ENCODE data around the gene REEP6.

REEP6 gene

DNA sequence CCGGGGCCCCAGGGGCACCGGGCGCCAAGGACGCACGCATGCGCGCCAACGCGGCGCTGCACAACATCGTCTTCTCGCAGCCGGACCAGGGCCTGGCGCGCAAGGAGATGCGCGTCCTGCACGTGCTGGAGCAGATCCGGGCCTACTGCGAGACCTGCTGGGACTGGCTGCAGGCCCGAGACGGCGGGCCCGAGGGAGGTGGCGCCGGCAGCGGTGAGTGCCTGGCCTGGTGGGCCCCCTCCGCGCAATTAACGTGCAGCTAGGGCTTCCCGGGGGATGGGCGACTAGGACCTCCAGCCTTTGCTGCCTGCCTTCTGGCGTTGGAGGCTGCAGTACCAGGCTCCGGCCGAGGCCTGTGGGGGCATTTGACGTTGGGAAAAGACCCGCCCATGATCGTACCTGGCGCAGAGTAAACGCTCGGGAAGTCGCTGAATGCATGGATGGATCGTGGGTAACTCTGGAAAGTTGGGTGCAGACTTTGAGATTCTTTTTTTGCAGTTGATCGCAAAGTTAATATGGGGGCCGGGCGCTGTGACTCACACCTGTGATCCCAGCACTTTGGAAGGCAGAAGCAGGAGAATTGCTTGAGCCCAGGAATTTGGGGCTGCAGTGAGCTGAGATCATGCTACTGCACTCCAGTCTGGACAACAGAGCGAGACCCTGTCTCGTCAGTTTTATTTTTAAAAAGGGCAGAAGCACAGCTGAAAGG is 33.8 kb upstream of the REEP6 start:
- no peak for DNase-seq

DNA sequence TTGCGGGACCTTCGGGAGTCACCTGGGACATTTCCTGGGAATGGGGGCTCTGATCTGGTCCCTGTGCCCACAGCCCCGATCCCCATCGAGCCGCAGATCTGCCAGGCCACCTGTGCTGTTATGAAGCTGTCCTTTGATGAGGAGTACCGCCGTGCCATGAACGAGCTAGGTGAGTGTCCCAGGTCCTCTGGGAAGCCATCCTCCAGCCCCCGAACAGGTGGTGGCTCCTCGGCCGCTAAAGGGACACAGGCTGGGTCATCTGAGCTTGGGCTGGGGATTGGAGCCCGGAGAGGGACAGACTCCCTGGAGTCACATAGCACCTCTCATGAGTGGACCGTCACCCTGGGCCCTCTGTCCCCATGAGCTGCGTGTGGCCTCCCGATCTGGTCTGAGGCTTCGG is 33.1 kb upstream of the REEP6 start:
- no peak for DNase-seq

DNA sequence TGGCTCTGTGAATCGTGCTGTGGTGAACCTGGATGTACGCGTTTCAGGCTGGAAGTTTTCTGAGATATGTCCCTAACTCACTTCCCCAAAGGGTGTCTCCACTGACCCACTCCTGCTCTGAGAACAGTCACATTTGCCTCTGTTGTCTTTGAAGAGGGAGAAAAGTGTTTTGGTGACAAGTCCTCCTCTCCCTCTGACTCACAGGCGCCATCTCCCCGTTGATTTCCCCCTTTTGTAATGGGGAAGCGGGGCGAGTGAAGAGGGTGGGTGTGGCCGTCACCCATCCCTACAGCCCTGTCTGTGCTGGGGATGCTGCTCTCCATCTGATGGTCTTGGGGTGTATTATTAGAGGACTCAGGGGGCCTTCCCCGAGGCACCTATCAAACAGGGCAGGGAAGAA is 31.5 kb upstream of the REEP6 start:
- DNase-seq = peak; percentile 43

- DNase-seq = no peak
Measured at GRCh38 chr19:1460033-1460995, 30.7 kb upstream of the REEP6 start.

- DNase-seq = no peak
Measured at GRCh38 chr19:1461862-1462261, 29.1 kb upstream of the REEP6 start.

- no peak for DNase-seq
Measured at GRCh38 chr19:1465191-1466016, 25.6 kb upstream of the REEP6 start.

- no peak for DNase-seq
Measured at GRCh38 chr19:1466018-1466460, 24.9 kb upstream of the REEP6 start.

DNA sequence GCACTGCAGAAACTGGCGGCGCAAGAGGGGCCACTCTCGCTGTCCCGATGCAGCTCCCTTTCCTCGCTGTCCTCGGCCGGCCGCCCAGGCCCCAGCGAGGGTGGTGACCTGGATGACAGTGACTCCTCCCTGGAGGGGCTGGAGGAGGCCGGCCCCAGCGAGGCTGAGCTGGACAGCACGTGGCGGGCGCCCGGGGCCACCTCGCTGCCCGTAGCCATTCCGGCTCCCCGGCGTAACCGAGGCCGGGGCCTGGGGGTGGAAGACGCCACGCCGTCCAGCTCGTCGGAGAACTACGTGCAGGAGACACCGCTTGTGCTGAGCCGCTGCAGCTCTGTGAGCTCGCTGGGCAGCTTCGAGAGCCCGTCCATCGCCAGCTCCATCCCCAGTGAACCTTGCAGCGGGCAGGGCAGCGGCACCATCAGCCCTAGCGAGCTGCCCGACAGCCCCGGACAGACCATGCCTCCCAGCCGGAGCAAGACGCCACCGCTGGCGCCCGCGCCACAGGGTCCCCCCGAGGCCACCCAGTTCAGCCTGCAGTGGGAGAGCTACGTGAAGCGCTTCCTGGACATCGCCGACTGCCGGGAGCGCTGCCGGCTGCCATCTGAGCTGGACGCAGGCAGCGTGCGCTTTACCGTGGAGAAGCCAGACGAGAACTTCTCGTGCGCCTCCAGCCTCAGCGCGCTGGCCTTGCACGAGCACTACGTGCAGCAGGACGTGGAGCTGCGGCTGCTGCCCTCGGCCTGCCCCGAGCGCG is 24.3 kb upstream of the REEP6 start:
- DNase-seq = no peak

DNA sequence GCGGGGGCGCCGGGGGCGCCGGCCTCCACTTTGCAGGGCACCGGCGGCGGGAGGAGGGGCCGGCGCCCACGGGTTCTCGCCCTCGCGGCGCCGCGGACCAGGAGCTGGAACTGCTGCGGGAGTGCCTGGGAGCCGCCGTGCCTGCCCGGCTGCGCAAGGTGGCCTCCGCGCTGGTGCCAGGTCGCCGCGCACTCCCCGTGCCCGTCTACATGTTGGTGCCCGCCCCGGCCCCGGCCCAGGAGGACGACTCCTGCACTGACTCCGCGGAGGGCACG is 23.8 kb upstream of the REEP6 start:
- DNase-seq = no peak

DNA sequence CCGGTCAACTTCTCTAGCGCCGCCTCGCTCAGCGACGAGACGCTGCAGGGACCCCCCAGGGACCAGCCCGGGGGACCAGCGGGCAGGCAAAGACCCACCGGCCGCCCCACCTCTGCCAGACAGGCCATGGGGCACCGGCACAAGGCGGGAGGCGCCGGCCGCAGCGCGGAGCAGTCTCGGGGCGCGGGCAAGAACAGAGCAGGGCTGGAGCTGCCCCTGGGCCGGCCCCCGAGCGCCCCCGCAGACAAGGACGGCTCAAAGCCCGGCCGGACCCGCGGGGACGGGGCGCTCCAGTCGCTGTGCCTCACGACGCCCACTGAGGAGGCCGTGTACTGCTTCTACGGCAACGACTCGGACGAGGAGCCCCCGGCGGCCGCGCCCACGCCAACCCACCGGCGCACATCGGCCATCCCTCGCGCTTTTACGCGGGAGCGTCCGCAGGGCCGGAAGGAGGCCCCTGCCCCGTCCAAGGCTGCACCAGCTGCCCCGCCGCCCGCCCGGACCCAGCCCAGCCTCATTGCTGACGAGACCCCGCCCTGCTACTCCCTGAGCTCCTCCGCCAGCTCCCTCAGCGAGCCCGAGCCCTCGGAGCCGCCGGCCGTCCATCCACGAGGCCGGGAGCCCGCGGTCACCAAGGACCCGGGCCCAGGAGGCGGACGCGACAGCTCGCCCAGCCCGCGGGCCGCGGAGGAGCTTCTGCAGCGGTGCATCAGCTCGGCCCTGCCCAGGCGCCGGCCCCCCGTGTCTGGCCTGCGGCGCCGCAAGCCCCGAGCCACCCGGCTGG is 23.3 kb upstream of the REEP6 start:
- no peak for DNase-seq

GRCh38 chr19:1468274-1468820 is 22.6 kb upstream of the REEP6 start:
- no peak for DNase-seq

GRCh38 chr19:1468821-1469254 is 22.1 kb upstream of the REEP6 start:
- DNase-seq = no peak

DNA sequence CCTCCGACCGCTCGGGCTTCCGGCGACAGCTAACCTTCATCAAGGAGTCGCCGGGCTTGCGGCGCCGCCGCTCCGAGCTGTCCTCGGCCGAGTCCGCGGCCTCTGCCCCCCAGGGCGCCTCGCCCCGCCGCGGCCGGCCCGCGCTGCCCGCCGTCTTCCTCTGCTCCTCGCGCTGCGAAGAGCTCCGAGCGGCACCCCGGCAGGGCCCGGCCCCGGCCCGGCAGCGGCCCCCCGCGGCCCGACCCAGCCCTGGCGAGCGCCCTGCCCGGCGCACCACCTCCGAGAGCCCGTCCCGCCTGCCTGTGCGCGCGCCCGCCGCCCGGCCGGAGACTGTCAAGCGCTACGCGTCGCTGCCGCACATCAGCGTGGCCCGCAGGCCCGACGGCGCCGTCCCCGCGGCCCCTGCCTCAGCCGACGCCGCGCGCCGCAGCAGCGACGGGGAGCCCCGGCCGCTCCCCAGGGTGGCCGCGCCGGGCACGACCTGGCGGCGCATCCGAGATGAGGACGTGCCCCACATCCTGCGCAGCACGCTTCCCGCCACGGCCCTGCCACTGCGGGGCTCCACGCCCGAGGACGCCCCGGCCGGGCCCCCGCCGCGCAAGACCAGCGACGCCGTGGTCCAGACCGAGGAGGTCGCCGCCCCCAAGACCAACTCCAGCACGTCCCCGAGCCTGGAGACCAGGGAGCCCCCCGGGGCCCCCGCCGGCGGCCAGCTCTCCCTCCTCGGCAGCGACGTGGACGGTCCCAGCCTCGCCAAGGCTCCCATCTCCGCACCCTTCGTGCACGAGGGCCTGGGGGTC is 21.5 kb upstream of the REEP6 start:
- DNase-seq = no peak

DNA sequence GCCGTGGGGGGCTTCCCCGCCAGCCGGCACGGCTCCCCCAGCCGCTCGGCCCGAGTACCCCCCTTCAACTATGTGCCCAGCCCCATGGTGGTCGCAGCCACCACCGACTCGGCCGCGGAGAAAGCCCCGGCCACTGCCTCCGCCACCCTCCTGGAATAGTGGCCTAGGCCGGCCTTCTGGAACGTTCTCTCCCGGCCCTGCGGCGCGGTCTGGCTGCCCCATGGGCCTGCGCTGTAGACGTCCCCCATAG is 21.0 kb upstream of the REEP6 start:
- DNase-seq = no peak

GRCh38 chr19:1470305-1471009 is 20.5 kb upstream of the REEP6 start:
- peak; percentile 69 for DNase-seq

GRCh38 chr19:1471010-1471514 is 19.9 kb upstream of the REEP6 start:
- DNase-seq = no peak

- no peak for DNase-seq
Measured at GRCh38 chr19:1471515-1472160, 19.3 kb upstream of the REEP6 start.

- no peak for DNase-seq
Measured at GRCh38 chr19:1472231-1473084, 18.5 kb upstream of the REEP6 start.
